BLaER1 treated with 17β-estradiol and CSF1 and Interleukin-3, amounts not matched to agents 10 nM and 100 nM (cell line): ENCODE results near the gene KRTAP17-1.
"Not testable (repeated sequence)": the region's sequence is repeated elsewhere in the genome, so short reads cannot be mapped to it uniquely, and the experiment has no call there.

Source experiments
- H3K27ac ChIP-seq, 11 experiments: shearing (Covaris generic); formaldehyde crosslinking; 2 replicates each; pipeline ENCODE4 v1.8.1; 2022
- H3K27me3 ChIP-seq, 11 experiments: shearing (Covaris generic); formaldehyde crosslinking; 2 replicates each; pipeline ENCODE4 v1.8.1; 2022
- H3K36me3 ChIP-seq, 11 experiments: shearing (Covaris generic); formaldehyde crosslinking; 2 replicates each; pipeline ENCODE4 v1.8.1; 2022
- H3K4me1 ChIP-seq, 10 experiments: shearing (Covaris generic); formaldehyde crosslinking; 2 replicates each; pipeline ENCODE4 v1.8.1; 2022
- H3K4me2 ChIP-seq, 11 experiments: shearing (Covaris generic); formaldehyde crosslinking; 2 replicates each; pipeline ENCODE4 v1.8.1; 2022
- H3K4me3 ChIP-seq, 10 experiments: shearing (Covaris generic); formaldehyde crosslinking; 2 replicates each; pipeline ENCODE4 v1.8.1; 2022
- H3K9ac ChIP-seq, 11 experiments: shearing (Covaris generic); formaldehyde crosslinking; 2 replicates each; pipeline ENCODE4 v1.8.1; 2022
- H3K9me3 ChIP-seq, 11 experiments: shearing (Covaris generic); formaldehyde crosslinking; replicated peaks in 1 of 11; 2 replicates each; pipeline ENCODE4 v1.8.1; 2022
- H4K20me1 ChIP-seq, 11 experiments: shearing (Covaris generic); formaldehyde crosslinking; 2 replicates each; pipeline ENCODE4 v1.8.1; 2022
- Cebpa-rat ChIP-seq, 11 experiments: shearing (Covaris generic); IDR thresholded peaks; 2 replicates each; pipeline ENCODE4 v1.8.1; 2022

Gene KRTAP17-1

GRCh38 chr17:41315204-41315794, at the start of gene KRTAP17-1:
KRTAP17-1 (minus strand) TSS chr17:41315710; CDS start chr17:41315650, 60 bp downstream.
- H3K4me3 ChIP-seq: no peak within 1 kb of the TSS
- no peaks in the 10 kb centered on the region for H4K20me1 ChIP-seq
- H3K4me2 ChIP-seq: no peak within 1 kb of the TSS
- no peaks in the 10 kb centered on the region; a peak in 1 of 22 replicates for H3K36me3 ChIP-seq
- no peak within 1 kb of the TSS for H3K27ac ChIP-seq
- no peaks in the 10 kb centered on the region for H3K27me3 ChIP-seq
- no peaks in the 10 kb centered on the region for H3K4me1 ChIP-seq
- peaks cover 8 to 17% (median 13%) of the 10 kb centered on the region in 11 experiments for H3K9me3 ChIP-seq
- H3K9ac ChIP-seq: no peak within 1 kb of the TSS
- TF ChIP-seq Cebpa-rat (IDR thresholded peaks at IDR 0.05): no peak

- H3K4me2 ChIP-seq: no peak overlapping the region
Measured at GRCh38 chr17:41363881-41364280, 48.4 kb upstream of the KRTAP17-1 start.

GRCh38 chr17:41360296-41360995, 44.9 kb upstream of the KRTAP17-1 start:
- no peak overlapping the region for H3K4me3 ChIP-seq
- no peak overlapping the region for H3K9ac ChIP-seq
- H3K9me3 ChIP-seq: peaks cover 0 to 13% (median 5%) of the 10 kb centered on the region in 11 experiments; a peak in 10 of 22 replicates
- TF ChIP-seq Cebpa-rat (IDR thresholded peaks at IDR 0.05): no peak
- no peaks in the 10 kb centered on the region for H3K27me3 ChIP-seq
- H3K36me3 ChIP-seq: no peaks in the 10 kb centered on the region
- H3K4me2 ChIP-seq: no peak overlapping the region
- no peaks in the 10 kb centered on the region for H3K4me1 ChIP-seq
- H4K20me1 ChIP-seq: no peaks in the 10 kb centered on the region
- H3K27ac ChIP-seq: no peak overlapping the region

More at GRCh38 chr17:41363881-41364280, 48.4 kb upstream of the KRTAP17-1 start:
- 0 out of 22 replicates have a peak, but pooled peaks cover 0 to 6% (median 0%) of the 10 kb centered on the region in 11 experiments for H3K9me3 ChIP-seq
- H3K27me3 ChIP-seq: no peaks in the 10 kb centered on the region
- no peak overlapping the region for H3K27ac ChIP-seq
- no peaks in the 10 kb centered on the region for H3K4me1 ChIP-seq
- H4K20me1 ChIP-seq: no peaks in the 10 kb centered on the region
- no peaks in the 10 kb centered on the region for H3K36me3 ChIP-seq
- TF ChIP-seq Cebpa-rat (IDR thresholded peaks at IDR 0.05): no peak
- H3K4me3 ChIP-seq: no peak overlapping the region
- H3K9ac ChIP-seq: no peak overlapping the region

GRCh38 chr17:41354536-41354935, 39.0 kb upstream of the KRTAP17-1 start:
- Histone ChIP-seq H3K4me2 (peak overlapping the region in 4 of 11 experiments; percentile 27 to 57 (median 34); a peak in 6 of 22 replicates), H3K27ac (peak overlapping the region in 2 of 11 experiments; percentile 0 to 42; a peak in 1 of 22 replicates), H3K4me1 (peaks cover 0 to 10% (median 2%) of the 10 kb centered on the region in 10 experiments; a peak in 7 of 20 replicates), H3K9ac (no peak overlapping the region), H3K36me3 (no peaks in the 10 kb centered on the region), H3K9me3 (peaks cover 0 to 6% (median 5%) of the 10 kb centered on the region in 11 experiments; a peak in 10 of 22 replicates), H3K4me3 (no peak overlapping the region), H4K20me1 (no peaks in the 10 kb centered on the region), H3K27me3 (no peaks in the 10 kb centered on the region)
- peak in 1 of 11 experiments; percentile 43; a peak in 1 of 22 replicates for TF ChIP-seq Cebpa-rat (IDR thresholded peaks at IDR 0.05)

- Histone ChIP-seq H3K4me1 (peaks cover 0 to 17% (median 2%) of the 10 kb centered on the region in 10 experiments; a peak in 7 of 20 replicates), H3K4me2 (no peak overlapping the region), H3K27me3 (no peaks in the 10 kb centered on the region), H3K27ac (no peak overlapping the region), H4K20me1 (no peaks in the 10 kb centered on the region), H3K9me3 (peaks cover 0 to 6% (median 5%) of the 10 kb centered on the region in 11 experiments; a peak in 10 of 22 replicates), H3K36me3 (no peaks in the 10 kb centered on the region), H3K4me3 (no peak overlapping the region), H3K9ac (no peak overlapping the region)
- no peak for TF ChIP-seq Cebpa-rat (IDR thresholded peaks at IDR 0.05)
Measured at GRCh38 chr17:41352597-41353366, 37.3 kb upstream of the KRTAP17-1 start.

- no peak overlapping the region for H3K4me2 ChIP-seq
Measured at GRCh38 chr17:41351177-41351576, 35.7 kb upstream of the KRTAP17-1 start.

GRCh38 chr17:41350381-41350878, 34.9 kb upstream of the KRTAP17-1 start, which contains the start of gene KRT33A:
KRT33A (minus strand) TSS chr17:41350828; CDS start chr17:41350767, 61 bp downstream.
- peaks cover 0 to 24% (median 2%) of the 10 kb centered on the region in 10 experiments; a peak in 7 of 20 replicates for H3K4me1 ChIP-seq
- H3K27ac ChIP-seq, H3K36me3 ChIP-seq, H3K4me3 ChIP-seq, H3K4me2 ChIP-seq, H4K20me1 ChIP-seq, H3K27me3 ChIP-seq, H3K9ac ChIP-seq, H3K9me3 ChIP-seq: not testable (repeated sequence)

More at GRCh38 chr17:41351177-41351576, 35.7 kb upstream of the KRTAP17-1 start:
- Histone ChIP-seq H4K20me1 (no peaks in the 10 kb centered on the region), H3K27me3 (no peaks in the 10 kb centered on the region), H3K4me1 (peaks cover 0 to 24% (median 2%) of the 10 kb centered on the region in 10 experiments; a peak in 7 of 20 replicates), H3K9me3 (peaks cover 0 to 3% (median 3%) of the 10 kb centered on the region in 11 experiments; a peak in 10 of 22 replicates), H3K4me3 (no peak overlapping the region), H3K9ac (no peak overlapping the region), H3K27ac (no peak overlapping the region), H3K36me3 (no peaks in the 10 kb centered on the region)
- TF ChIP-seq Cebpa-rat (IDR thresholded peaks at IDR 0.05): no peak

GRCh38 chr17:41347869-41348760, 32.6 kb upstream of the KRTAP17-1 start:
- no peak overlapping the region for H3K9ac ChIP-seq
- H3K27ac ChIP-seq: no peak overlapping the region
- no peak for TF ChIP-seq Cebpa-rat (IDR thresholded peaks at IDR 0.05)
- H3K4me2 ChIP-seq: 0 out of 22 replicates have a peak overlapping the region, but pooled peaks of 1 of the 11 experiments have one; percentile 15
- peaks cover 0 to 14% (median 0%) of the 10 kb centered on the region in 10 experiments; a peak in 2 of 20 replicates for H3K4me1 ChIP-seq
- no peaks in the 10 kb centered on the region for H3K36me3 ChIP-seq
- no peak overlapping the region for H3K4me3 ChIP-seq
- H3K9me3 ChIP-seq: peaks cover 2 to 8% (median 7%) of the 10 kb centered on the region in 11 experiments; a peak in 20 of 22 replicates
- H3K27me3 ChIP-seq: no peaks in the 10 kb centered on the region
- no peaks in the 10 kb centered on the region for H4K20me1 ChIP-seq

- not testable (repeated sequence) for H3K27ac ChIP-seq, H3K9ac ChIP-seq, H3K4me2 ChIP-seq, H4K20me1 ChIP-seq, H3K36me3 ChIP-seq, H3K4me3 ChIP-seq, H3K27me3 ChIP-seq
- Histone ChIP-seq H3K4me1 (peaks cover 0 to 15% (median 0%) of the 10 kb centered on the region in 10 experiments; a peak in 3 of 20 replicates), H3K9me3 (peaks cover 19 to 25% (median 24%) of the 10 kb centered on the region in 11 experiments)
Measured at GRCh38 chr17:41346421-41346820, 30.9 kb upstream of the KRTAP17-1 start.
